Liver (tissue), 3 donors: Measurements from ENCODE around the gene ZIC2.
A peak's percentile ranks its signal among the peaks of the same experiment; 100 is the strongest.

Source experiments
- EGR1 ChIP-seq, 2 donors: IDR thresholded peaks; 2 replicates each; pipeline ENCODE4 v1.6.1; 2016 to 2018; ENCODE audit warnings: antibody characterized with exemption in 2 of 2, low read depth in 2 of 2
- RAD21 ChIP-seq, 2 donors: IDR thresholded peaks; 2 replicates each; pipeline ENCODE4 v1.6.1; 2016; ENCODE audit warnings: antibody characterized with exemption in 2 of 2, mild to moderate bottlenecking in 2 of 2
- TAF1 ChIP-seq: conservative IDR thresholded peaks from 2 replicates; pipeline ENCODE4 v1.6.1; 2016; ENCODE audit warnings: antibody characterized with exemption, mild to moderate bottlenecking
- YY1 ChIP-seq: IDR thresholded peaks from 2 replicates; pipeline ENCODE4 v1.6.1; 2016; ENCODE audit warnings: antibody characterized with exemption, mild to moderate bottlenecking
- TF ChIP-seq, protein P1 (sequence below): fragments of 150-350 bp; IDR thresholded peaks from 2 replicates; pipeline ENCODE4 v1.5.1; 2017; ENCODE audit warnings: improper control_type of control experiment, low read depth, low read length; ENCODE audit not compliant: missing input control
- TF ChIP-seq, protein P2 (sequence below): IDR thresholded peaks from 2 replicates; pipeline ENCODE4 v1.6.1; 2016; ENCODE audit warnings: antibody characterized with exemption, mild to moderate bottlenecking
- TF ChIP-seq, protein P3 (sequence below): IDR thresholded peaks from 2 replicates; pipeline ENCODE4 v1.6.1; 2016; ENCODE audit warnings: antibody characterized with exemption
- TF ChIP-seq, protein P4 (sequence below): IDR thresholded peaks from 2 replicates; pipeline ENCODE4 v1.6.1; 2016; ENCODE audit warnings: antibody characterized with exemption
- donor health status: healthy.
- donor health status: healthy.

DNA sequence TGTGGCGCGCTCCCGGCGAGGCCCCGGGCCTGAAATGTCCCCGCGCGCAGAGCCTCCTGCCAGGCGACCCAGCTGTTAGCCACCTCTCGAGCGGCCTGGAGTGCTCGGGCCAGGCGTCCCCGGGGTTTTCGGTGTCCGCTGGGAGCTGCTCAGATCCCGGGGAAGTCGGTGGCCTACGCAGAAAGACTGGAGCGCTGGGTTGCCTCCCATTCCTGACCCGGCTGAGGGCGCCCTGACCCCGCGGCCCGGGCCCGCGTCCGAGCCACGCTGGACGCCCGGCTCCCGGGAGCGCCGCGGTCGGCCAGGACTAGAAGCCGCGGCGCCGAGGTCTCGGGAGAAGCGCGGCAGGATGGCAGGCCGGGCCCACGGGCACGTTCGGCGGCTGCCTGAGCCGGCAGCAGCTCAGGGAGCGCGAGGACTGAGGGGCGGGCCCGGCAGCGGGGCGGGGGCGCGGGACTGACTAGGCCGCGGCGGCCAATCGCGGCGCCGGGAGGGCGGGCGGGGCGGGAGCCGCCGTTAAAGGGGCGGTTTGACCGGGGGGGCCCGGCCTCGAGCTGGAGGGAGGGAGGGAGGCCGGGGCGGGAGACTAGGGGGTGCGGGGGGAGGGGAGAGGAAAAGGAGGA, 1.3 kb upstream of the ZIC2 start:
- TF ChIP-seq, protein P1, sequence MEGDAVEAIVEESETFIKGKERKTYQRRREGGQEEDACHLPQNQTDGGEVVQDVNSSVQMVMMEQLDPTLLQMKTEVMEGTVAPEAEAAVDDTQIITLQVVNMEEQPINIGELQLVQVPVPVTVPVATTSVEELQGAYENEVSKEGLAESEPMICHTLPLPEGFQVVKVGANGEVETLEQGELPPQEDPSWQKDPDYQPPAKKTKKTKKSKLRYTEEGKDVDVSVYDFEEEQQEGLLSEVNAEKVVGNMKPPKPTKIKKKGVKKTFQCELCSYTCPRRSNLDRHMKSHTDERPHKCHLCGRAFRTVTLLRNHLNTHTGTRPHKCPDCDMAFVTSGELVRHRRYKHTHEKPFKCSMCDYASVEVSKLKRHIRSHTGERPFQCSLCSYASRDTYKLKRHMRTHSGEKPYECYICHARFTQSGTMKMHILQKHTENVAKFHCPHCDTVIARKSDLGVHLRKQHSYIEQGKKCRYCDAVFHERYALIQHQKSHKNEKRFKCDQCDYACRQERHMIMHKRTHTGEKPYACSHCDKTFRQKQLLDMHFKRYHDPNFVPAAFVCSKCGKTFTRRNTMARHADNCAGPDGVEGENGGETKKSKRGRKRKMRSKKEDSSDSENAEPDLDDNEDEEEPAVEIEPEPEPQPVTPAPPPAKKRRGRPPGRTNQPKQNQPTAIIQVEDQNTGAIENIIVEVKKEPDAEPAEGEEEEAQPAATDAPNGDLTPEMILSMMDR, result no peak
- TF ChIP-seq, protein P2, sequence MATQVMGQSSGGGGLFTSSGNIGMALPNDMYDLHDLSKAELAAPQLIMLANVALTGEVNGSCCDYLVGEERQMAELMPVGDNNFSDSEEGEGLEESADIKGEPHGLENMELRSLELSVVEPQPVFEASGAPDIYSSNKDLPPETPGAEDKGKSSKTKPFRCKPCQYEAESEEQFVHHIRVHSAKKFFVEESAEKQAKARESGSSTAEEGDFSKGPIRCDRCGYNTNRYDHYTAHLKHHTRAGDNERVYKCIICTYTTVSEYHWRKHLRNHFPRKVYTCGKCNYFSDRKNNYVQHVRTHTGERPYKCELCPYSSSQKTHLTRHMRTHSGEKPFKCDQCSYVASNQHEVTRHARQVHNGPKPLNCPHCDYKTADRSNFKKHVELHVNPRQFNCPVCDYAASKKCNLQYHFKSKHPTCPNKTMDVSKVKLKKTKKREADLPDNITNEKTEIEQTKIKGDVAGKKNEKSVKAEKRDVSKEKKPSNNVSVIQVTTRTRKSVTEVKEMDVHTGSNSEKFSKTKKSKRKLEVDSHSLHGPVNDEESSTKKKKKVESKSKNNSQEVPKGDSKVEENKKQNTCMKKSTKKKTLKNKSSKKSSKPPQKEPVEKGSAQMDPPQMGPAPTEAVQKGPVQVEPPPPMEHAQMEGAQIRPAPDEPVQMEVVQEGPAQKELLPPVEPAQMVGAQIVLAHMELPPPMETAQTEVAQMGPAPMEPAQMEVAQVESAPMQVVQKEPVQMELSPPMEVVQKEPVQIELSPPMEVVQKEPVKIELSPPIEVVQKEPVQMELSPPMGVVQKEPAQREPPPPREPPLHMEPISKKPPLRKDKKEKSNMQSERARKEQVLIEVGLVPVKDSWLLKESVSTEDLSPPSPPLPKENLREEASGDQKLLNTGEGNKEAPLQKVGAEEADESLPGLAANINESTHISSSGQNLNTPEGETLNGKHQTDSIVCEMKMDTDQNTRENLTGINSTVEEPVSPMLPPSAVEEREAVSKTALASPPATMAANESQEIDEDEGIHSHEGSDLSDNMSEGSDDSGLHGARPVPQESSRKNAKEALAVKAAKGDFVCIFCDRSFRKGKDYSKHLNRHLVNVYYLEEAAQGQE, result no peak
- TF ChIP-seq RAD21 (IDR thresholded peaks at IDR 0.05), result peak in 1 of 2 donors; percentile 12
- TF ChIP-seq, protein P3, sequence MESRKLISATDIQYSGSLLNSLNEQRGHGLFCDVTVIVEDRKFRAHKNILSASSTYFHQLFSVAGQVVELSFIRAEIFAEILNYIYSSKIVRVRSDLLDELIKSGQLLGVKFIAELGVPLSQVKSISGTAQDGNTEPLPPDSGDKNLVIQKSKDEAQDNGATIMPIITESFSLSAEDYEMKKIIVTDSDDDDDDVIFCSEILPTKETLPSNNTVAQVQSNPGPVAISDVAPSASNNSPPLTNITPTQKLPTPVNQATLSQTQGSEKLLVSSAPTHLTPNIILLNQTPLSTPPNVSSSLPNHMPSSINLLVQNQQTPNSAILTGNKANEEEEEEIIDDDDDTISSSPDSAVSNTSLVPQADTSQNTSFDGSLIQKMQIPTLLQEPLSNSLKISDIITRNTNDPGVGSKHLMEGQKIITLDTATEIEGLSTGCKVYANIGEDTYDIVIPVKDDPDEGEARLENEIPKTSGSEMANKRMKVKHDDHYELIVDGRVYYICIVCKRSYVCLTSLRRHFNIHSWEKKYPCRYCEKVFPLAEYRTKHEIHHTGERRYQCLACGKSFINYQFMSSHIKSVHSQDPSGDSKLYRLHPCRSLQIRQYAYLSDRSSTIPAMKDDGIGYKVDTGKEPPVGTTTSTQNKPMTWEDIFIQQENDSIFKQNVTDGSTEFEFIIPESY, result no peak
- TF ChIP-seq TAF1, result no peak
- TF ChIP-seq, protein P4, sequence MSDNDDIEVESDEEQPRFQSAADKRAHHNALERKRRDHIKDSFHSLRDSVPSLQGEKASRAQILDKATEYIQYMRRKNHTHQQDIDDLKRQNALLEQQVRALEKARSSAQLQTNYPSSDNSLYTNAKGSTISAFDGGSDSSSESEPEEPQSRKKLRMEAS, result no peak
- no peak for TF ChIP-seq EGR1 (IDR thresholded peaks at IDR 0.05; ENCODE audit: low read depth in 2 of 2)
- TF ChIP-seq YY1, result no peak
